NCI-H2029 (cell line): ENCODE results near the gene IRF3.
"Not testable (repeated sequence)": the region's sequence is repeated elsewhere in the genome, so short reads cannot be mapped to it uniquely, and the experiment has no call there.

Experiments
- DNase-seq: peaks from one replicate; lab custom pipeline; 2025; lab: John Stamatoyannopoulos, UW

Gene IRF3

DNA sequence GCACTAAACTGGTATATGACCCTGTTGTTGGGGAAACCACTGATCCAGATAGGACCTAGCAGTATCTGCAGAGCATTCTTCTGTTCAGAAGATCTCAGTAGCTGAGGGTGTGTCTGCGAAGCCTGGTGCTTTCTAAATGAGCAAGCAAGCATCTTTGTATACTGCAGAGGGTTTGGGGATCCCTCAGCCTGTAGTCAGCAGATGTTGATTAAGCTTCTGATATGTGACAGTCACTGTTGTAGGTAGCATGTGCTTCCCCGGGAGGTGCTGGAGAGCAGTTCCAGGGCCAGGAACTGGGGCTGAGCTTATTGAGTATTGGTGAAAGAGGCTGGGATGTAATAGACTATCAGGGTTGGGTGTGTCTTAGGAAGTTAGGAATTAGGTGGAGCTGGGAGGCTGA lies 22.2 kb downstream of the IRF3 start:
- DNase-seq: no peak

GRCh38 chr19:49642492-49643035 lies 23.1 kb downstream of the IRF3 start:
- DNase-seq: no peak

DNA sequence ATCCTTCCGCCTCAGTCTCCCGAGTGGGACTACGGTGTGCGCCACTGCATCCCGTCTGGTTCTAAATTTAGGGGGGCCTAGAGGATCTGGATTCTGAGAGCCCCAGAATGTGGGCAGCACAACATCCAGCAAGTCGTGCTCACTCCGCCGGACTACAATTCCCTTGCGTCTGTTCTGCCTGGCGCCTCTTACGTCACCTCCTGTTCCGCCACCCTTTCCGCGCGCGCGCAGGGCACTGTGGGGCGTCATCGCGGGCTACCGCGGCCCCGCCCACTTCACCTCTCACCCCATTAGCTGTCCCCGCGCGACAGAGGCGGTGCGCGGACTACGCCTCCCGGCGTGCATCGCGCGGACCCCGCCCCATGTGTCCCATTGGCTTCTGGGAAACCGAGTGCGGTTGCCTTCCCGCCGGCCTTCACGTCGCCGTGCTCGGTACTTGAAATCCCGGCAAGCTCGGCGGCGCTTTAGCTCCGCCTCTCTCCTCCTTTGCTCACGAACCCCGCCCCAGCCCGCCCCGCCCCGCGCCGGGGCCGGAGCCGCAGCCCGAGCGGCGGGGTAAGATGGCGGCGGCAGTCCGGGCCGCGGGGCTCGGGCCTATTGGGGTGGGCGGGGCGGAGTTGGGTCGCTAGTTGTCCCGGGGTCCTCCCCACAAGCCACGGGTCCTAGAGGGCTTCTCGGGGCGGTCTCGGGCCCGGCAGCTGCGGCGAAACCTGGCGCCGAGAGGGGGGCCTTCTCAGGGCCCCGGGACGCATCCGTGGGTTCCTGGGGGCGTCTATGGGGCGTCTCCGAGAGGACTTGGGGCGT lies 23.8 kb downstream of the IRF3 start, which contains the start of gene SCAF1:
SCAF1 (plus strand) TSS at position 522 of the 804 bp plus-strand sequence. CDS start 2,818 bp downstream, outside the sequence.
- peak; percentile 99 for DNase-seq

DNA sequence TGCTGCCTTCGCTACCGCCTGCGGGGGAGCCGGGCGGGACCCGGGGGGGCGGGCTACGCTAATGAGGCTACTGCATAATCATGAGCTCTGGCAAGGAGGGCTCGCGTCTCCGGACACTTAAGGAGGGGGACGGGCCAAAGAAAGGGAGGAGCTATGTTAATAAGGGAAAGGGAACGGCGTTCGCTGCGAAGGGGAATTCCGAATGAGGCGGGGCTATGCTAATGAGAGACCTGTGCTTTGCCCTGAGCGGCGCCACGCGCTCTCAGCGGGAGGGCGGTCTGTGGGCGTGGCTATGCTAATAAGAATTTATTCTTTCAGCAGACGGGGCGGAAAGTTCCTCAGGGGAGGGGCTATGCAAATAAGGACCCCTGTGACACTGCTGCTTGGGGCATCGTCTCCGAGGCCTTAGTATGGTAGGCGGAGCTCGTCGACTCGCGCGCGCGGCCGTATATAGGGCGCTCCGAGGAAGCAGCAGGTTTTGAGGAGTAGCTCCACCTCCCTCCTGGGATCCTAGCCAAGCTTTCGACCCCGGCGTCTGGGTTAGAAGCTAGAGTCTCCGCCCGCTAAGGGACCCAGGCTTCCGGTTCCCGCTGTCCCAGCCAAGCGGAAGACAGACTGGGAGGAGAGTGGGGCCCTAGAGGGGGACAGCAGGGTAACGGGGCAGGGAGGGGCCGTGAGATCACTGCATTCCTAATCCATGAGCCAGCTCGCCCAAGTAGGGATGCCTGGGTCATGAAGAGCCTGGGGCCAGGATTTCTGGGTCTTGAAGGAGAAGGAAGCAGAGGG lies 25.4 kb downstream of the IRF3 start, which contains the start of gene RRAS:
RRAS (minus strand) TSS at position 31 of the 786 bp plus-strand sequence. CDS start 45 bp downstream, outside the sequence.
- DNase-seq: peak; percentile 100

DNA sequence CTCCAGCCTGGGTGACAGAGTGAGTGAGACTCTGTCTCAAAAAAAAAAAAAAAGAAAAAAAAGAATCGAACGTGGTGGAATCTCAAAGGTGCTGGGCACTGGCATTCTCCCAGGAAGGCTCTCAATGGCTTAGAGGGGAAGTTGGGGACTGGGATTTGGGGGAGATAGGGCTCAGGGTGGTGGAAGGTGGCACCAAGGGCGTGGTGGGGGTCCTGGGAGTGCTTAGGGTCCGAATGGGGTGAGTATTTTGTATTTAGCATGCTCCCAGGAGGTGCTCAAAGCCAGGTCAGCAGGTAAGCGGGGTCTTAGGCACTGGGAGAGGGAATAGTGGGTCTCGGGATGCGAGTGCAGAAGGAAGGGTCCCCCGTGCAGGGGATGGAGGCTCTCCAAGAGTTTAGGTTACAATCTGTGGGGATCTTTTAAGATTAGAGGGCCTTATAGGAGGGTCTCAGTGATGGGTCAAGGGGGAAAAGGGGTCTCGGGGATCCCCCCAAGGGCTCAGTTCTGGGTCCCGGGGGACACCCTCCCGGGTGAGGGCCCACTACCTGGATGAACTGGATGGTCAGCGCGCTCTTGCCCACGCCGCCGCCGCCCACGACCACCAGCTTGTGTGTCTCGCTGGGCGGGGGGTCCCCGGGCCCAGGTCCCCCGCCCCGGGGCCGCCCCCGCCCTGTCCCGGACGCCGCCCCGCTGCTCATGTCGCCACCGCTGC lies 26.1 kb downstream of the IRF3 start:
- DNase-seq: no peak

DNA sequence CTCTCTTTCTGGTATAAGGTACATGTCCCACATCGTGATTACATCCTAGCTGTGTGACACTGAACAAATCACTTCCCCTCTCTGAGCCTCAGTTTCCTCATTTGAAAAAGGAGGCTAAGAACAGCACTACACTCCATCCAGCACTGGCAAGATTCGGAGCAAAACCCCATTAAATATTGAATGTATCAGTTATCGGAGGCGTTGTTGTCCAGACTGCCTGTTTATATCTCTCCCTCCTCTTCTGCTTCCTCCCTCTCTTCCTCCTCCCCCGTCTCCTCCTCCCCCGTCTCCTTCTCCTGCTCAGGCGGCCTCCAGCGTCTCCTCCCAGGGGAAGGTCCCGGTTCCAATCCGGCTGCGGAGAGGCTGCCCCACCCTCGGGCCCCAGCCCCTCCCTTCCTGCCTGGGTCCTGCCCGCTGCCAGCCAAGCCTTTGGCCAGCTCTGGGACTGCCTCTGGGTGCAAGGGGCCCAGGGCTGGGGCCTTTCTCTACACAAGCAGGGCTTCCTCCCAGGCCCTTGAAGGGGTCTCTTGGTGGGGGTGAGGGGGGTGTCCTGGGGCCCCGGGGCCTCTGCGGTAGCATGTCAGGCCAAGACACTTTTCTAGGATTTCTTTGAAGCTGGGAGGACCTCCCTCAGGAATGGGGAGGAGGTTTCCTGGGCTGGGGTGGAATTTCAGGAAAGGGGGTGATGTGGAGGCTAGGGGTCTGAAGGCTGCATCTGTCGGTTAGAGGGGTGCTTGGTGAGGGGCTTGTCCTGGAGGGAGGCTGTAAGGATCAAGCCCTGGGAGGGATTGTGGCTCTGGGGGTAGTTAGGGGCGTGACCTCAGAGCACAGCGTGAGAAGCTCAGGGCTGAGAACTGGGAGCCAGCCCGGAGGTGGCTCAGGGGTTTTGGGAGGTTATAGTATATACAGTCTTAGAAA lies 27.6 kb downstream of the IRF3 start:
- DNase-seq: no peak

DNA sequence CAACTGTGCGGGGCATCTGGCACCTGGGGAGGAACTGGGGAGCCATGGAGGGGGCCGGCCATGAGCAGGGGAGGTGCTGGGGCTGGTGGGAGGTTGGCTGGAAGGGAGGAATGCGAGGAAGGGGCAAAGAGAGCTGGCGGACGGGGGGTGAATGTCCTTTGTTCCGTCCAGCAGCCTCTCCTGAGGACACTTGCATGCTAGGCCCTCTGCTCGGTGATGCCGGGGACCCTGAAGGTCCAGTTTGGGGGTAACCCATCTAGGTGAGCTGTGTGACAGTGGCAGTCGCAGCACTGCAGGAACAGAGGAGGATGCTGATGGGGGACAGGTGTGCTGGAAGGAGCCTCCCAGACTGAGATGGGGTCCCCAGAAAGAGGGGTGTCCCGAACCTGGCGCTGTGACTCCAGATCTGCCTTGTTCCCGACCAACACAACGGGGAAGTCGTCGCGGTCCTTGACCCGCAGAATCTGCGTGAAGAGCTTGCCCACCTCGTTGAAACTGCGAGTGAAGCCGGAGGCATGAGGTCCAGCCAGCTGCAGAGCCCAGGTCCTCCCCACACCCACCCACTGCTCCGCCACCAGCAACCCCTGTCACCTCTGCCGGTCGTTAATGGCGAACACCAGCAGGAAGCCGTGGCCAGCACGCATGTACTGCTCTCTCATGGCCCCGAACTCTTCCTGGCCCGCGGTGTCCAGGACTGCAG lies 29.3 kb downstream of the IRF3 start:
- DNase-seq: no peak

DNA sequence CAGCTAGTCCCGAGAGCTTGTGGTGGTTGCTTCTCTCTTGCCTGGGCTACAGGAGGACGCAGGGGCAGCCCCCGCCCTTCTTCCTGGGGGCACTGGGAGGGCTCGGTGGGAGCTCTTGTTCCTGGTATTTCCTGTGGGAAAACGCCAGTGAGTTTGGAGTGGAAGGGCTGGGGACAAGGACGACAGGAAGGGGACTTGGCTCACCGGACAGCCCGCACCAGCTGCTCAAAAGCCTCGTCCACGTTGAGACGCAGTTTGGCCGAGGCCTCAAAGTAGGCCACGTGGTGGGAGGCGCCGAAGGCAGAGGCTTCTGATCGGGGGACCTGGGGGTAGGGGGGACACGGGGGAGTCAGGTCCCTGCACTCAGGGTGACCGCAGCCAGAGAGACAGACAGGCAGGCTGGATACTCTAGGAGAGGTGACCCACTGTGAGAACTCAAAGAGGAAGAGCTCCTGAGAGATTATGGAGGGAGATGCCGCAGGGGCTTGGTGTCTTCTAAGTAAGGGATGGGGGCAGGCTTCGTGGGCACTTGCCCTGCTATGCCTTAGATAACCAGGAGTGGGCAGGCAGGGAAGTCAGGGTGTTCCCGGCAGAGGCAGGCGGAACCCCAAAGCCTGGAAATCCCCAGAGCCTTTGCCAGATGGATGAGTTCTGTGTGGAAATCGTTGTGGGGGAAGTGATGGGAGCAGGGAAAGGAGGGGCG lies 30.0 kb downstream of the IRF3 start:
- DNase-seq: no peak

GRCh38 chr19:49633273-49633672 lies 32.4 kb downstream of the IRF3 start:
- not testable (repeated sequence) for DNase-seq

DNA sequence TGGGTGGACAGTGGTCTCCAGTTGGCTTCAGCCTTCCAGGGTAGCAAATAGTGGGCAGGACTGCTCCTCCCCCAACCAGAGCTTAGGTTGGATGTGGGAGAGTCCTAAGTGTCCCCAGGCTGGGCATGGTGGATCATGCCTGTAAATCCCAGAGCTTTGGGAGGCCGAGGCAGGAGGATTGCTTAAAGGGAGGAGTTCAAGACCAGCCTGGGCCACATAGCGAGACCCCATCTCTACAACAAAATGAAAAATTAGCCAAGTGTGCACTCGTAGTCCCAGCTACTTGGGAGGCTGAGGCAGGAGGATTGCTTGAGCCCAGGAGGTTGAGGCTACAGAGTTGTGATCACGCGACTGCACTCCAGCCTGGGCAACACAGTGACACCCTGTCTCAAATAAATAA lies 33.1 kb downstream of the IRF3 start:
- no peak for DNase-seq

DNA sequence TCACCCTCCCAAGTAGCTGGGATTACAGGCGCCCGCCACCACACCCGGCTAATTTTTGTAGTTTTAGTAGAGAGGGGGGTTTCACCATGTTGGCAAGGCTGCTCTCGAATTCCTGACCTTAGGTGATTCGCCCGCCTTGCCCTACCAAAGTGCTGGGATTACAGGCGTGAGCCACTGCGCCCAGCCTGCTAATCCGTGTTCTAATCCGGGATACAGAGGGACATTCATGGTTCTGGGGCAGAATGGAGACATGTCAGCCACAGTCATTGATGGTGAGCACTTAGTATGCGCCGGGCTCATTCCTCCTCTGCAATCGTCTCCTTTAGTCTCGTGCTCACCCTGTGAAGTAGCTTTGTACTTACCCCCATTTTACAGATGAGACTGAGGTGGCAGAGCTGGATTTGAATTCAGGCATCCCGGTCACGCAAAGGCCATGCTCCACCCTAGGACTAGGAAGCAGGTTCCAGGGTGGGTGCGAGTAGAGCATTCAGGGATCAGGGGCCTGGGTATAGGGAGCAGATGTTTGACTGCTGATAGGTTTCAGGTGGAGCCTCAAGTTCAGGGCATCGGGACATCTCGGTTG lies 34.0 kb downstream of the IRF3 start:
- no peak for DNase-seq

DNA sequence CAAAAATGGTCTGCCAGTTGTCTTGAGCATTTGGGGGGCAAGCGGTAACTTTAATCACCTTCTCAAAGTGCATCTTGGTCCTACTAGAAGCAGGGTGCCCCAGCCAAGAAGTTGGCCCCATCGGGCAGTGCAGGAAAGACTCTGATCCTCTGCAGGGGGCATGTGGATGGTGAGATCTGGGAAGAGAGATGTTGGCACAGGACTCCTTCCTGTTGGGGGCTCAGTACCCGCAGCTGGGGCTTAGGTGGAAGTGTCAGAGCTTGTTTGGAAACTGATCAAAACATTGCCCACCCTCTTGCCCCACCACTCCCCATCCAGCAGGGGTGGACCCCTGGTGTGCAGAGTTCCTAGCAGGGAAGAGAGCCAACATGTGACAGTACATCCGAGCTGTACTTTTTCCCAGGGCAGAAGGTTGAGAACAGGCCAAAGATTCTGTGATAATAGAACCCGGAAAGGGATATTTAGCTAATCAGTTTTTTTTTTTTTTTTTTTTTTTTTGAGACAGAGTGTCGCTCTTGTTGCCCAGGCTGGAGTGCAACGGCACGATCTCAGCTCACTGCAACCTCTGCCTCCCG lies 34.6 kb downstream of the IRF3 start:
- no peak for DNase-seq

DNA sequence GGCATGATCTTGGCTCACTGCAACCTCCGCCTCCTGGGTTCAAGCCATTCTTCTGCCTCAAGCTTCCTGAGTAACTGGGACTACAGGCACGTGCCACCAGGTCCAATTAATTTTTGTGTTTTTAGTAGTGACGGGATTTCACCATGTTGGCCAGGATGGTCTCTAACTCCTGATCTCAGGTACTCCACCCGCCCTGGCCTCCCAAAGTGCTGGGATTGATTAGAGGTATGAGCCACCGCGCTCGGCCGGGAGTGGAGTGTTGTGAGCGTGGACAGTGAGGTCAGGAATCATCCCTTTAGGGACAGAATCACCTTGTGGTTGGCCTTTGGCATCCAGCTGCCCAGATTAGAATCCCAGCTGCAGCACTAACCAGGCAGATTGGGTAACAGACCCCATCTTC lies 36.0 kb downstream of the IRF3 start:
- DNase-seq: no peak

GRCh38 chr19:49626226-49626625 lies 39.4 kb downstream of the IRF3 start:
- DNase-seq: no peak

GRCh38 chr19:49624967-49625910 lies 40.4 kb downstream of the IRF3 start:
- no peak for DNase-seq

GRCh38 chr19:49617860-49618259 lies 47.8 kb downstream of the IRF3 start:
- not testable (repeated sequence) for DNase-seq

GRCh38 chr19:49616945-49617344 lies 48.7 kb downstream of the IRF3 start:
- DNase-seq: no peak

- no peak for DNase-seq
Observed at GRCh38 chr19:49616532-49616931, 49.1 kb downstream of the IRF3 start.
